ENCODE results near the gene SH3BP1. TPM values are rescaled to one million over a fixed set of nuclear protein-coding genes. Genes with fewer than 3 reads are reported as not detected.
"Not testable (repeated sequence)": the region's sequence is repeated elsewhere in the genome, so short reads cannot be mapped to it uniquely, and the experiment has no call there.

SH3BP1 gene
- total RNA-seq, 4 donors from 2014 or later = 33.8 to 53.4 (median 42.0) TPM

GRCh38 chr22:37692627-37693285 is 53.3 kb downstream of the SH3BP1 start:
- no peak for DNase-seq
- no peaks in the 10 kb centered on the region for H3K27me3 ChIP-seq
- H3K27ac ChIP-seq = no peak overlapping the region
- TF ChIP-seq POLR2A (IDR thresholded peaks at IDR 0.05) = no peak
- no peak for TF ChIP-seq CTCF (IDR thresholded peaks at IDR 0.05)
- H3K36me3 ChIP-seq = peaks cover 37 to 70% (median 40%) of the 10 kb centered on the region in 3 donors
- intact Hi-C loops (cut with DNase I) = no loop called here
- no peak overlapping the region for H3K4me3 ChIP-seq
- H3K4me1 ChIP-seq = peaks cover 15 to 76% (median 34%) of the 10 kb centered on the region in 3 donors
- H3K9me3 ChIP-seq = no peaks in the 10 kb centered on the region
- WGBS, 2 donors = 77 to 81% methylated on average over 8 to 11 of the region's 15 CpGs

- H3K4me3 ChIP-seq; H3K27ac ChIP-seq; H3K27me3 ChIP-seq; H3K9me3 ChIP-seq; DNase-seq; intact Hi-C loops (cut with DNase I): not testable (repeated sequence)
- Histone ChIP-seq H3K4me1 (peaks cover 9 to 75% (median 28%) of the 10 kb centered on the region in 3 donors), H3K36me3 (peaks cover 30 to 56% (median 31%) of the 10 kb centered on the region in 3 donors)
- WGBS, 2 donors = 59 to 79% methylated on average over 7 of the region's 7 CpGs
These were observed 54.7 kb downstream of the SH3BP1 start for GRCh38 chr22:37694131-37694530.

GRCh38 chr22:37696260-37696656 is 56.8 kb downstream of the SH3BP1 start:
- Histone ChIP-seq H3K4me1 (peaks cover 0 to 54% (median 15%) of the 10 kb centered on the region in 3 donors), H3K36me3 (peaks cover 19 to 36% (median 23%) of the 10 kb centered on the region in 3 donors), H3K4me3 (peak overlapping the region in 3 of 4 donors; percentile 23 to 54 (median 30)), H3K27ac (peak overlapping the region in 3 of 4 donors; percentile 55 to 79 (median 56))
- H3K27me3 ChIP-seq; DNase-seq; H3K9me3 ChIP-seq; intact Hi-C loops (cut with DNase I): not testable (repeated sequence)
- 37 to 54% methylated on average over 10 of the region's 13 CpGs for WGBS, 2 donors

- Histone ChIP-seq H3K27me3 (no peaks in the 10 kb centered on the region), H3K36me3 (peaks cover 14 to 30% (median 16%) of the 10 kb centered on the region in 3 donors), H3K9me3 (no peaks in the 10 kb centered on the region), H3K4me1 (peaks cover 0 to 47% (median 11%) of the 10 kb centered on the region in 3 donors), H3K27ac (peak within 1 kb of the TSS; percentile 19 to 79 (median 56)), H3K4me3 (peak within 1 kb of the TSS in 3 of 4 donors; percentile 23 to 54 (median 30))
- intact Hi-C loops (cut with DNase I) = no loop called here
- 6 to 13% methylated on average over 11 of the region's 39 CpGs for WGBS, 2 donors
- peak; percentile 40 for DNase-seq
- TF ChIP-seq POLR2A (IDR thresholded peaks at IDR 0.05) = peak in 2 of 4 donors; percentile 14 to 43
- TF ChIP-seq CTCF (IDR thresholded peaks at IDR 0.05) = peak in 5 of 6 experiments; percentile 19 to 60 (median 38)
These were observed 57.4 kb downstream of the SH3BP1 start, which contains the start of gene TRIOBP for GRCh38 chr22:37696657-37697537. TSS of gene TRIOBP (plus strand) at chr22:37697048. CDS start at chr22:37701366, 4,318 bp downstream.

GRCh38 chr22:37697538-37697835 is 58.0 kb downstream of the SH3BP1 start:
- Histone ChIP-seq H3K27me3 (no peaks in the 10 kb centered on the region), H3K4me1 (peaks cover 0 to 46% (median 11%) of the 10 kb centered on the region in 3 donors), H3K9me3 (no peaks in the 10 kb centered on the region), H3K36me3 (peaks cover 11 to 24% (median 12%) of the 10 kb centered on the region in 3 donors), H3K4me3 (no peak overlapping the region), H3K27ac (peak overlapping the region; percentile 19 to 79 (median 55))
- no peak for DNase-seq
- no CpG with 5 or more reads among the region's 3 CpGs for WGBS, 2 donors
- TF ChIP-seq POLR2A (IDR thresholded peaks at IDR 0.05) = no peak
- TF ChIP-seq CTCF (IDR thresholded peaks at IDR 0.05) = no peak
- intact Hi-C loops (cut with DNase I) = no loop called here

Data from esophagus squamous epithelium (tissue), 5 donors.